GM18519 (cell line): ENCODE measurements around the gene SMIM24.
"Not testable (repeated sequence)": the region's sequence is repeated elsewhere in the genome, so short reads cannot be mapped to it uniquely, and the experiment has no call there.

Experiments
- ATAC-seq: cut with Tn5 transposase; IDR thresholded peaks from one replicate; pipeline ENCODE4 v1.9.1; 2021; ENCODE audit warnings: mild to moderate bottlenecking, moderate library complexity; ENCODE audit not compliant: unreplicated experiment, low FRiP score

Gene SMIM24

DNA sequence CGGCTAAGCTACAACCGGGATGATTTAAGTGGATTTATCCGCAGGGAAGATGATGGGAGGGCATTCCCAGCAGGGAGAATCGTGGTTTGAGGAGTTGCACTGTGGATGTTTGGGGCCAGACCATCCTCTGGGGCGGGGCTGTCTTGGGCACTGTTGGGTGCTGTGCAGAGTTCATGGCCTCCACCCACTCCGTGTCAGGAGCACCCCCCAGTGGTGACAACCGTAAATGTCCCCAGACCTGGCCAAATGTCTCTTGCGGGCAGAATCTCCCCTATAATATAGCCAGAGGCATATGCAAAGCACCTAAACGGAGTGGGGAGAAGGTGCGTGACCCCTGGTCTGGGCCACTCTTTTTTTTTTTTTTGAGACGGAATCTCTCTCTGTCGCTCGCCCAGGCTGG lies 40.2 kb downstream of the SMIM24 start:
- no peak for ATAC-seq

GRCh38 chr19:3434630-3435553 lies 45.4 kb downstream of the SMIM24 start:
- ATAC-seq = peak; percentile 77

GRCh38 chr19:3433805-3434540 lies 46.4 kb downstream of the SMIM24 start:
- ATAC-seq = no peak

DNA sequence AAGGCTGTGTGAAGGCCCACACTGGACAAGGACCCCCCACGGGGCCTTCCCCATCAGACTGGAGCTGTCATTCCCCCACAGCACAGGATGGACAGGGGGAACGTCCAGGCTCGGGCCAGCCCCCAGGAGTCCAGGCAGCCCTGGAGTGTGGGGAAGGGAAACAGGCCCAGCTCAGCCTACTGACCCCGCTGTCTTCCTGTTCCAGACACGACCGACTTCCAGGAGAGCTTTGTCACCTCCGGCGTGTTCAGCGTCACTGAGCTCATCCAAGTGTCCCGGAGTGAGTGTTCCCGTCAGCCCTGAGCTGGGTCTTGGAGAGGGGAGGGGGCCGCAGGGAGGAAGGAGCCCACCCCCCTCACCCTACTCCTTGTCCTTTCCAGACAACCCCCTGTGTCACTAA lies 47.0 kb downstream of the SMIM24 start:
- no peak for ATAC-seq

GRCh38 chr19:3431760-3432397 lies 48.4 kb downstream of the SMIM24 start:
- ATAC-seq = no peak

GRCh38 chr19:3430366-3430680 lies 50.0 kb downstream of the SMIM24 start:
- ATAC-seq = not testable (repeated sequence)

GRCh38 chr19:3426433-3426832 lies 53.9 kb downstream of the SMIM24 start:
- no peak for ATAC-seq
